HG03342 (cell line): ENCODE results near the gene ZNF821.
"Not testable (repeated sequence)": the region's sequence is repeated elsewhere in the genome, so short reads cannot be mapped to it uniquely, and the experiment has no call there.

Experiments
- ATAC-seq: cut with Tn5 transposase; IDR thresholded peaks from one replicate; pipeline ENCODE4 v1.9.1; 2021; ENCODE audit warnings: mild to moderate bottlenecking, moderate library complexity; ENCODE audit not compliant: unreplicated experiment

The ZNF821 gene

DNA sequence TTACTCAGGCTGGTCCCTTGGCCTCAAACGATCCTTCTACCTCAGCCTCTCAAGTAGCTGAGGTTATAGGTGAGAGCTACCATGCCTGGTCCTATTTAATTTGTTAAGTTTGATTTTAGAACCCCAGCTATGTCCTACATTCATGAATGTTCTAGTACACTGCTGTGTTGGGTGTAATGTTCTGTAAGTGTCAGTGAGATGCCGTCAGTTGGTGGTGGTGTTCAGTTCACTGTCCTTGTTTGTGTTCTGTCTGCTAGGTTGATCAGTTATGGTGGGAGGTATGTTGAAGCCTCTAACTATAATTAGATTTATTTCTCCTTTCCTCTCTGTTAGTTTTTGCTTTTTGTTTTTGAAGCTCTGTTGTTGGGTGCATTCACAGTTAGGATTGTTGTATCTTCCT is 19.6 kb upstream of the ZNF821 start:
- ATAC-seq = no peak

DNA sequence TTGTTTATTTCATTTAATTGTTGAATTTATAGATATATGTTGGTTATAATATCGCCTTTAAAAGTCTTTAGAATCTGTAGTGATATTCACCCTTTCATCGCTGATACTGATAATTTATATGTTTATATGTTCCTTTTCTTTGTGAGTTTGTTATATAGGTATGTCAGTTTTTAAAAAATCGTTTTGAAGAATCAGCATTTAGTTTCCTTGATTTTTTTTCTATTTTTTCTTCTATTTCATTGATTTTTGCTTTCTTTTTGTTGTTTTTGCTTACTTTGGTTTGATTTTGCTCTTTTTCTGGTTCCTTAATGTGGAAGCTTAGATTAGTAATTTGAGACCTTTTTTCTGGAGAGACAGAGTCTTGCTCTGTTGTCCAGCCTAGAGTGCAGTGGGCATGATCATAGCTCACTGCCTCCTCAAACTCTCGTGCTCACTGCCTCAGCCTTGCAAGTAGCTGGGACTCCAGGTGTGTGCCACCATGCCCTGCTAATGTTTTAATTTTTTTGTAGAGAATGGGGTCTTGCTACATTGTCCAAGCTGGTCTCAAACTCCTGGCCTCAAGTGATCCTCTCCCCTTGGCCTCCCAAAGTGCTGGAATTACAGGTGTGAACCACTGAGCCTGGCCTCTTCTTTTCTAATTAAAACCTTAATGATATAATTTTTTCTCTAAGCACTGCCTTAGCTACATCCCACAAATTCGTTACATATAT is 18.8 kb upstream of the ZNF821 start:
- ATAC-seq = no peak

DNA sequence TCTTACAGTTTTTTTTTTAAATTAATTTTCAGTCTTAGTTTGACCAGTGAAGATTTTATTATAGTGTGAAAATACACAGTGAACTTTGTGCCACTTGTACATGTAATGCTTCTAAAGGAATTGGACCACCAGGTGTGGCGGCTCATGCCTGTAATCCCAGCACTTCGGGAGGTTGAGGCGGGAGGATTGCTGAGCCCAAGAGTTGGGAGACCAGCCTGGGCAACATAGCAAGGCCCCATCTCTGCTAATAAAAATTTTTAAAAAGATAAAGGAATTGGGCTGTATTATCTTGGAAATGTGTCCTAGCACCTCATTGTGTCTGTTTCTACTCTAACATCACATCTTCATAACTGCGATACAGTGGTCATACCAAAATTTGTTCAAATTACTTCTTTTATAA is 15.2 kb upstream of the ZNF821 start:
- no peak for ATAC-seq

DNA sequence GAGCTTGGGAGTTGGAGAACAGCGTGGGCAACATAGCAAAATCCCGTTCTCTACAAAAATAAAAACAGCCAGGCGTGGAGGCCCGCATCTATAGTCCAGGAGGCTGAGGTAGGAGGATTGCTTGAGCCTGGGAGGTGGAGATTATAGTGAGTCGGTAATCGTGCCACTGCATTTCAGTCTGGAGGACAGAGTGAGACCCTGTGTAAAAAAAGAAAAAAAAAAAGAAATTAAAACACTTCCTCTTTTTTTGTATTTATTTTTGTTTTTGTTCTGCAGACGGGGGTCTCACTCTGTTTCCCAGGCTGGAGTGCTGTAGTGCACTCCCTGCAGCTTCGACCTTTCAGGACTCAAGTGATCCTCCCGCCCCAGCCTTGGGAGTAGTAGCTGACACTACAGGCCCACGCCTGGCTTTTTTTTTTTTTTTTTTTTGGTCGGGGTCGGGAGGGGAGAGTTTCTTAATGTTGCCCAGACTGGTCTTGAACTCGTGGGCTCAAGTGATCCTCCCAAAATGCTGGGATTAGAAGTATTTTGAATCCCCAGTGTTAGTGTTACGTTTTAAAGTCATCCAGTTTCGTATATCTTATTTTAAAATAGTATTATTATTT is 12.9 kb upstream of the ZNF821 start:
- ATAC-seq = no peak

DNA sequence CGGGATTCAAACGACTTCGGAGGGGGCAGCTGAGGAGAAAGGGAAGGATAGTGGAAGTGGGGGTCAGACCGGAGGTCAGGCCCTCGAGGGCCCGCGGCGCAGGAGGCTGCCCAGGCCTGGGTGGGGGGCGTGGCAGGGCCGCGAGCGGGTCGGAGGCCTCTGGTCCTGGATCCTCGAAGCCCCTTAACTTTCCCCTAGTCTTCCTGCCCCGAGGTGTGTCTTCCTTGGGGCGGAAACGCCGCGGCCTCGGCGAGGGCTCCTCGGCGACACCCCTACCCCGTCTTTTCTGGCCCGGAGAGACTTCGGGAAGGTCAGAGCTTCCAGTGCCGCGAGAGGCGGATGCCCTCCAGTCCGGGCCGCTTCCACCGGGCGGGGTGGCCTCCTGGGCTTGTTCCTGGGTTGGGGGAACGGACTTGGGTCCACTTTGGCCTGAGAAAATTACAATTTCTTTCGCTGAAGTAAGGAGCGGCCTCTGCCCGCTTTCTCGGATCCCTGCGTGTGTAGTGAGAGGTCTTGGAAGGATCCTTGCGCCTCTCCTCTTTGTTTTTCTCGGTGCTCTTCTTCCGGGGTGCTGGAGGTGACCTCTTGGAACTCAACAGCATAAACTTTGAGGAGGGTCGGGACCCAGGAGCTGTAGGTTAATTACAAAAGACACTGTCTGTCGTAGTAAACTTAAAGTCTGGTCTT is 11.8 kb upstream of the ZNF821 start:
- ATAC-seq = peak; percentile 29

DNA sequence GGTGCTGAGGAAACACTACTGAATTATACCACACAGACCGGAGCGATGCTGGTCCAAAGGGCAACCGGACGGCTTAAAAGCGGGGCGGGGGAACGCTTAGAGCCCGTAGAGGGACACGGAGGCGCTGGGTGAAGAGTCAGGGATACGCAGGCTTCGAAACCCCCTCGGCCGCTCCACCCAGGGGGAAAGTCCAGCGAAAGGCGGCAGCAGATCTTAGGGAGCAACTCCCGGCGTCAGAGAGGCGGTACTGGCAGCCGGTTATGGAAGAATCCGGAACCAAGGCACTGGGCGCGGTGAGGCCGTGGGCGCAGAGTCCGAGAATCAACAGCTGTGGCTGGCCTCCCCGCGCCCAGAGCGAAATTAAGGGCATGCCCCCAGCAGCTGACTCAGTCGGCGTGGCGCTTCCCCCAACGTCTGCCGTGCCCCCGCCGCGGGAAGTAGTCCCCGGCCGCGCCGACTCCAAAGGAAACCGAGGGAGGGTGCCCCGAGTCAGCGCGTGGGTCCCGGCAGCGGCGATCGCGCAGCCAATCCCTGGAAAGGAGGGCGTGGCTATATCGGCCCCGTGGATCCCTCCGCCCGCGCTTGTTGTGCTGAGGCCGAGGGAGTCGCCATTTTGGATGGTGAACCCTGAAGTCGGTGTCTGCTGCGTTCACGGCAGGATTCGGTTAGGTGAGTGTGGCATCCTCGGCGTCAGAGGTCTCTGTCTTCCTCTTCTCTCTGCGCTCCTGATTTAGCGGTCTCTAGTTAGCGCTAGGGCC is 11.1 kb upstream of the ZNF821 start, which contains the start of gene IST1:
Gene IST1, plus strand, starts transcription at position 611 of the 758 bp plus-strand sequence. CDS start 20,110 bp downstream, outside the sequence.
- ATAC-seq = peak; percentile 79

DNA sequence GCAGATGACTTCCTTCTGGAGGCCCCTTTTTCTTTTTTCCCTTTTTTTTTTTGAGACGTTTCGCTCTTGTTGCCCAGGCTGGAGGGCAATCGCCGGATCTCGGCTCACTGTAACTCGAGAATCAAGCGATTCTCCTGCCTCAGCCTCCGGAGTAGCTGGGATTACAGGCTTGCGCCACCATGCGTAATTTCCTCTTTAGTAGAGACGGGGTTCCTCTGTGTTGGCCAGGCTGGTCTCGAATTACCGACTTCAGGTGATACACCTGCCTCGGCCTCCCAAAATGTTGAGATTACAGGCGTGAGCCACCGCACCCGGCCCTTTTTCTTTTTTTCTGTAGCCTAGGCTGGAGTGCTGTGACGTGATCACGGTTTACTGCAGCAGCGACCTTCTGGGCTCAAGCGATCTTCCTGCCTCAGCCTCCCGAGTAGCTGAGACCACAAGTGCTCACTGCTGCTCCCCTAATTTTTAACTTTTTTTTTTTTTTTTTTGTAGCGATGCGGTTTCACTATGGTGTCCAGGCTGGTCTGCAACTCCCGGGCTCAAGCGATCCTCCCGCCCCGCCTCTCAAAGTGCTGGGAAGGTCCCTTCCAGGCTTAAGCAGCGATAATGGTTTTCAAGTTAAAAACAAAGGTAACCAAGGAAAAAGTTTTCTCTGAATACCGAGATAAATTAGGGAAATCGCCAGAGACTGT is 10.4 kb upstream of the ZNF821 start:
- no peak for ATAC-seq

DNA sequence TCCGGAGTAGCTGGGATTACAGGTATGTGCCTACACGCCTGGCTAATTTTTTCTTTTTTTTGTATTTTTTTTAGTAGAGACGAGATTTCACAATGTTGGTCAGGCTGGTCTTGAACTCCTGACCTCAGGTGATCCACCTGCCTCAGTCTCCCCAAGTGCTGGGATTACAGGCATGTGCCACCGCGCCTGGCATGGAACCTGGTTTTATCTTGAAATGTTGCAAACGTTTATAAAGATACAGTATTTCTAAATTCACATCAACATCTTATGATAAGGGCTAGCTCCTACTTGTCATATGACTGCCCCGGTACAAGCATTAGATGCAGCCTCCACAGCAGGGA is 9.9 kb upstream of the ZNF821 start:
- no peak for ATAC-seq

DNA sequence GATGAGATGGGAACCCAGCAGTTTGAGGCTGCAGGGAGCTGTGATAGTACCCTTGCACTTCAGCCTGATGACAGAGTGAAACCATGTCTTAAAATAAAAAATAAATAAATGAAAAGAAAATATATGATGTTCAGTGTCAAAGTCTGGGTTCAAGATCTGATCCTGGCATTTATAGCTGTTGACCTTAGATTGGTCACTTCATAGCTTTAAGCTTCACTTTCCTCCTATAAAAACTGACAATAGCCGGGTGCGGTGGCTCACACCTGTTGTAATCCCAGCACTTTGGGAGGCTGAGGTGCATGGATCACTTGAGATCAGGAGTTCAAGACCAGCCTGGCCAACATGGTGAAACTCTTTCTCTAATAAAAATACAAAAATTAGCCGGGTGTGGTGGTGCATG is 5.2 kb upstream of the ZNF821 start:
- ATAC-seq = no peak

DNA sequence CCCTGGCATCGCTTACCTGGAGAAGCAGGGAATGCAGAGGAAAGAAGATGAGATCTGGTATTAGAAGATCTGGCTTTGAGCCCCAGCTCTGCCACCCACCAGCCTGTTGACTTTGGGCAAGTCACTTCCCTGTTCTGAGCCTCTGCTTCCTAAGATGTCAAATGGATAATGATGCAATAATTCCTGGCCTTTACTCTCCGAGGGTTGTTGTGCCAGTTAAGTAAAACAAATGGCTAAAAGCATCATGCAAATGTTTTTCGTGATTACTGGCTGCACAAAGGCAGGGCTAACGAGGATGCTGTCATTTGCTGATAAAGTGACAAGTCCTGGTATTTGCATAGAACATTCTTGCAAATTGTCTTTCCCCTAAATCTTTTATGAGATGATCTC is 1.3 kb upstream of the ZNF821 start:
- ATAC-seq = no peak

DNA sequence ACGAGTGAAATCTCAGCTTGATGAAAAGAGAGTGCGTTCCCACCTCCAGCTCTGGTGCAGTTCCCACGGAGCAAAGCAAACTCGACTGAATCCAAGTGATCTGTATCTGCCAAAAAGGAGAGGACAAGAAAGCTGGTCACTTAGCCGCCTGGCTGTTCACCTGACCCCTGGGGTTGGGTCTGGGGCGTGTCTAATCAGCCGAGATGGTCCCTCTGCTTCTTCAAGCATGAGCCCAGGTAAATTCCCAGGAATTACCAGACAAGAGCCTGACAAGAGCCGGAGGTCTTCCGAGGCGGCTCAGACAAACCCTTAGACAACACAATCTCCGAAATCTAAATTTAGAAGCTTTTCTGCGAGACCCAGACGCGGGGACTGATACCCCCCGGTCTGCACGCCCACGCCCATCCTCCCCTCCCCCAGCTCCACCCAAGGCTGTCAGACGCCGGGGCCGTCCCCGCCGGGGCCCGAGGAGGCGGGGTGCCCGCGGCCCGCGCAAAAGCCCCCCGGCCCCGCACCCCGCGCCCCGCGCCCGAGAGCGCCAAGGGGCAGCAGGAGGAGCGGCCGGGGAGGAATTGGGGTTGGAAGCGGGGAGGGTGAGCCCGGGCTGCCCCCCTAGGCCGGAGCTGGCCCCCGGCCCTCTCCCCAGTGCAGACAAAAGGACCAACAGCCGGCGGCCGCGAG is 674 bp downstream of the ZNF821 start:
- ATAC-seq = peak; percentile 38

DNA sequence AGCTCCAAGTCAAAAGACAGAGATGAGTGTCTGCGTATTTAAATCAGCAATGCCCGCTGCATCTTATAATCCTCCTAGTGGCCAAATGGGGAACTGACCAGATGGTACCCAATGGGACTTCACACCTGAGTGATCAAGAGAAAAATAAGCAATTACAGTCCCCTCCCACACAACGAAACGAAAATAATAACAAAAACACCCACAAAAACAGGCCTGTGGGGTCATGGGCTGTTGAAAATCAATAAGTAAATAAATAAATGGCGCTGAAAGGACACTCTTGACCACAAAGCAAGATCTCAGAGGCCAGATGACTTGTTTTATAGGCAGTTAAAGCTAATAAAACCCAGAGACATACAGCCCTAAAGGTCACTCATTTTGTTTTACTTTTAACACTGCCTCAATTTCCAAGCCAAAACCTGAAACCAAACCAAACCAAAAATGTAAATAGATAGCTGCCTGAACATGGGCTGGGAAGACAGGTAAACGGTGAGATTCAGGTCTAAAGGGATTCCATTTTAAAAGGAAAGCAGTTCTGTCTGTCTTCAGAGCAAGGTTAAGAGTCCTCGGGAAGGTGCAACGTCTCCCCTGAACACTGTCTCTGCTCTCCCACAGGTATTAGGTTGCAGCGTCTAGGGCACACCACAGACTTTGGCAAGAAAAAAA is 1.3 kb downstream of the ZNF821 start:
- peak; percentile 43 for ATAC-seq

DNA sequence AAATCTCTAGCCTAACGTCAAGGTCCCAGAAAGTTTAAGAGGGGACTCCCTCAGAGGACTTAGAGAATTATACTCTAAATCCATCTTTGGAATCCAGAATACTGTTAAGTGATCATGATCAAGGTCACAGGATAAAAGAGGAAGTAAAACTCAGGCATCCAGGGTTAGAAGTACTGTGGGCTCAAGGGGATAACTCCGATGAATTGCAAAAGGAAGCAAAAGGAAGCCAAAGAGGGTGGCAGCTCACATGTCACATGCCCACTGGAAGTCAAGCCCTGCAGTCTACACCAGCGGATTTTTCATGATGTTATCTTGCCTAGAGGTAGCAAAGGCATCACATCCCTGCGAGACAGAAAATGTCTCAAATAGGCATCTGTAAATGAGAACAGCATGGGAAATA is 3.8 kb downstream of the ZNF821 start:
- no peak for ATAC-seq

DNA sequence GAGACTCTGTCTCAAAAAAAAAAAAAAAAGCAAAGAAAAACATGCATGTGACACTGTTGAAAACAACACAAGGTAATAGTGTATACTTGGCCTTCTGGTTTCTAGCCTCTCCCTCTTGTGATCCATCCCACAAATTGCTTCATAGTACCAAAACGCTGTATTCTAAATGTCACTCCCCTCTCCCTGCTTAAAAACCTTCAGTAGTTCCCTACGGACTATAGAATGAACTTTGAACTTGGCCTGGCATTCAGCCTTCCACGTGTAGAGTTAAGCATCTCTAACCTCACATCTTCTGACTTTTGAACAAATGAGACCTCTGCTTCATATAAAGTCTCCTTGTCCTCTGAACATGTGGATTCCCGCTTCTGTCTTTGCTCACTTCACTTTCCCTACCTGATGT is 5.1 kb downstream of the ZNF821 start:
- ATAC-seq = no peak

DNA sequence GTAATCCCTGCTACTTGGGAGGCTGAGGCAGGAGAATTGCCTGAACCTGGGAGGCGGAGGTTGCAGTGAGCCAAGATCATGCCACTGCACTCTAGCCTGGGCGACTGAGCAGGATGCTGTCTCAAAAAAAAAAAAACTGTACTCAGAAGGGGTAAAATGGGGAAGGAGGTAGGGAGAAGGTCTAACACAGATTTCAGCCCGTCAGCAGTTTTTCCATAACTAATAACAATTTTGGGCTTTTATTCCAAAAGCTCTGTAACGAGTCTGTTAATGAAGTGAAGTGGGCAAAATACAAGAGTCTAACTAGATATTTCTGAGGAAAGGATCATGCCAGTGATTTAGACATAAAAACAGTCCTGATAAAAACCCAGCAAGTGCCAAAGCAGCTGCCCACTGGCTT is 10.8 kb downstream of the ZNF821 start:
- ATAC-seq = no peak

DNA sequence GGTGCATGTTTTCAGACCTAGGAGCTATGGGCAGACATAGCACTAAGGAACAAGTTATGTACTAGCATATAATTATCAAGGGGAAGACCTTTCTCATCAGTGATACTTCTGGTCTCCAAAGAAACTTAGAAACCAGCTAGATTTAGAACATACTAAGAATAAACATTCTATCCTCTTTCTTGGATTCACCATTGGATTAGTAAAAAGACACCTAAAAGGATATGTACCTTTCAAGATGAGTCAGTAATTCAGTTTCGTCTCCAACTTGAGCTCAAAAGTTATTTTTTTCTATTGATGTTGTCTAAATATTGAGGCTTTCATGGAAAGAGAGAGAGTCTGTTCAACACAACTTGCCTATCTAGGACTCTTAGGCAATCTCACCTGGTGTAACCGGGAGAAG is 13.2 kb downstream of the ZNF821 start:
- no peak for ATAC-seq

DNA sequence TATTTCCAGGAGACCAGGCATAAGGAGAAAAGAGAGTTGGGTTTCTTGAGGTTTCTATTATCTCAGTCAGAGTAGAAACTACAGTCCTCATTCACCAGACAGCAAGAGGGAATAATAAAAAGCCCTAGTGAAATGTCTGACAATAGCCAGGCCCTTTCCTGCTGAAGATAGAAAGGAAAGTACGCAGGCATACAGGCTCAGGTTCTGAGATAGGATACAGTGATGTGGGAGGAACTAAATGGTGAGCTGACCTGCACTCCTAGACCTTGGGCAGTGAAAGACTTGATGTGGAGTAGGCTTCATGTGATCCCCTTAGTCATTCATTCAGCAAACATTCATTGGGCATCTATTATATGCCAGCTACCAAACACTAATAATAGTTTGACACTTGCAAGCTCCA is 14.9 kb downstream of the ZNF821 start:
- ATAC-seq = no peak

DNA sequence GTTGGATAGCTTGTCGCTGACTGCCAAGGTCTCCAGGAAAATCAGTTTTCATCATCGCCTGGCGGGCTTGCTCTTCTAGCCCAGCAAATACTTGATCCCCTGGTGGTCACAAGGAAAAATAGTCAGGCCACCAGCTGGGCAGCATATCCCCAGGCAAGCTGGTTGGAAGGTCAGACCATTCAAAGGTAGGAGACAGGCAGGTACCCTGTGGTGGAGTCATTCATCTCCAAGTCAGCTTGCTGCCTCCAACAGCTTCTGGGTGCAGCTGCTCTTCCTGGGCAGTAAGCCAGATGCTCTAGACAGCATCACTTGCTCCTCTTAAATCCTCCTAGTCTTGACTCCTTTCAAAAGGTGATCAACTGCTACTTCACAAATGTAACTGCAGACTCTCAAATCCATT is 16.0 kb downstream of the ZNF821 start:
- no peak for ATAC-seq

DNA sequence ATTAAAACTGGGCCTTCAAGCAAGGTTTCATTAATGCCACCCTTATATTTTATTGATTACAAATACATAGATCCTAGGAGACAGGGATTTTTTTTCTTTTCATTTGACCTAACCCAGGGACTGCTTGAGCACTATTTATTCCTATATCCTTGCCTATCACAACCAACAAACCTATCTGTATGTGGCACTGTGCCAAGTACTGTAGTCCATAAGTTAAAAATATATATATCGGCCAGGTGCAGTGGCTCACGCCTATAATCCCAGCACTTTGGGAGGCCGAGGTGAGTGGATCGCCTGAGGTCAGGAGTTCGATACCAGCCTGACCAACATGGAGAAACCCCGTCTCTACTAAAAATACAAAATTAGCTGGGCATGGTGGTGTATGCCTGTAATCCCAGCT is 16.8 kb downstream of the ZNF821 start:
- ATAC-seq = not testable (repeated sequence)
